Activated T-cell treated with anti-CD3 and anti-CD28 coated beads, Interleukin-2, amount 50 U/mL, for 48 hours (primary cell): ENCODE measurements around the gene BNIP3.
"Not testable (repeated sequence)": the region's sequence is repeated elsewhere in the genome, so short reads cannot be mapped to it uniquely, and the experiment has no call there.

Experiments used
- DNase-seq, 2 experiments: peaks; one replicate each; pipeline ENCODE4 v3.0.0-alpha.2; 2020

BNIP3 gene

DNA sequence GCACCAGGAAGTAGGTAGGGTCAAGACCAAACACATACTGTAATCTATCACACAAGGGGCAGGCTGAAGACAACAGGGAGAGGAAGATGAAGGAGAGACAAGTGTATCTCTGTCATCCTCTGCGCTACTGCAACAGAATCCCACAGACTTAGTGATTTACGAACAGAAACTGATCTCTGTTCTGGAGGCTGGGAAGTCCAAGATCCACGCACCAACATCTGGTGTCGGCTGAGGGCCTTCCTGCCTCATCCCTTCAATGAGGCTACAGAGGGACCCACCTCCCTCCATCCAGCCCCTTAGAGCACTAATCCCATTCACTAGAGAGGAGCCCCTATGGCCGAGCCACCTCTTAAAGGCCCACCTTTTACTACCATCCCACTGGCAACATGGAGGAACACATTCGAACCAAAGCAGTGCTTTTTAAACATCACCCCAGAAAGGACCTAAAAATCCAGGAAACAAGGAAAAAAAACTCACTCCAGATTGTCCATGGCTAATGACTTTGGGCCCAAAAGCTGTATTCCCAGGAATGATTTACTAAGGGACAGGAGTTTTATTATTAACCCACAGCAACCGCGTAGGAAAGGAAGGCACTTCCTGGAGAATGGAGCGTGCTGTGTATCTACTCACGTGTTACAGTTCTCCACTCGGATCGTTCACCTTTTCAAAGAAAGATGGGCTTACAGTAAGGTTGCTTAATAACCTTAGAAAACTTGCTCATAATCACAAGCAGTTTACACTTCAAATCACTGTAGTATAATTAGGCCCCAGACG, 4.2 kb downstream of the BNIP3 start:
- DNase-seq, result no peak

DNA sequence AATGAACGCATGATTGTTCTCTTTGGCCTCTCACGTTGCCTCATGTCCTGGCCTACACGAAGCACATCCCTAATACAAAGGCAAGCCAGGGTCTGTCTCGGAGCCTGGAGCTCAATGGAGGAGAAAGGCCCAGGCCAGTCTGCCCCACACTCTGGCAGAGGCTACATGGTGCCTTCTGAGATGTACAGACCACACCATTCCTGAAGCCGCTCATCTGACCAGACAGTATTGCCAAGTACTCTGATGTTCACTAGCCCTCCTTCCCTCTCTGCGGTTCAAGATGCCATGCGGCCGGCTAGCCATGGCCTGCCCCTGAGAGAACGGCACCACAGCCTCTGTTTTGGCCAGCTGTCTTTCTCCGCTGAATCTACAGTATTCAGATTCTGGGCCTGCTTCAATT, 5.9 kb downstream of the BNIP3 start:
- DNase-seq, result no peak

DNA sequence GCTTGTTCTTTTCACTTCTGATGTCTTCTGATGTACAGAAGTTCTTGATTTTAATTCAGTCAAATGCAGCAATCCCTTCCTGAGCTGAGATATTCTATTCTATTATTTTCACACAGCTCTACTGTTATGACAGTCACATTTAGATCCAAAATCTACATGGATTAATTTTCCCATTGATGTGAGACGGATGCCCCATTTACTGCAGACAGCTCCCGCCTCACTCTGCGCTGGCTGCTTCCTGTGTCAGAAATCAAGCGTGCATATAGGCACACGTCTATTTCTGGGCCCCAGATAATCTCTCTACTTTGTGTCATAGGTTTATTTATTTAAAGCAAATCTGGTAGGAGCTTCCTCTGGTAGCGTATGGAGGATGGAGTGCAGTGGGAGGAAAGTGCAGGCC, 6.7 kb downstream of the BNIP3 start:
- DNase-seq, result no peak

DNA sequence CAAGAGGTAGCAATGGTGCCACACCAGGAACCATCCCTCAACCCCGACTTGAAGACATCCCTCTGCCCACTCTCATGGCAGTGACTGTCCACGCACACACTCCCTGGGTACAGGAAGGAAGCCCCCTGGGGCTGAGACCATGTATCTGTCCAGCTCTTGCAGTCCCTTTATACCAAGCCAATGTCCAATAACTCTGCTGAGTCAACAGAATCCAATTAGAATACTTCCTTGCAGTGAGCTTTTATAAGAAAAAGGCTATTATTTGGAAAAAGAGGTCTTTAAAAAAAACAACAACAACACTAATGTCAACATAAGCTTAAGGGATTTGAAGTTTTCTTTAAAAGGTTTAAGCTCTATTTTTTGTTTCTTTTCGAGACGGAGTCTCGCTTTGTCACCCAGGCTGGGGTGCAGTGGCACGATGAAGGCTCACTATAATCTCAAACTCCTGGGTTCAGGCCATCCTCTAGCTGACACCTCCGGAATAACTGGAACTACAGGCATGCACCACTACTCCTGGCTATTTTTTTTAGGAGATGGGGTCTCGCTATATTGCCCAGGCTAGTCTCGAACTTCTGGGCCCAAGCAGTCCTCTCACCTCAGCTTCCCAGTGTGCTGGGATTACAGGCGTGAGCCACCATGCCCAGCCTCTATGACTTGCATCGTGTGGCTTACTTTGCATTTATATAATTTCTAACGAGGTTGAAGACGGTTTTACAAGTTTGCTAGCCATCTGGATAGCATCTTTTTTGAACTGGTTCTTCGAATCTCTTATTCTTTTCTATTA, 7.5 kb downstream of the BNIP3 start:
- DNase-seq, result no peak

DNA sequence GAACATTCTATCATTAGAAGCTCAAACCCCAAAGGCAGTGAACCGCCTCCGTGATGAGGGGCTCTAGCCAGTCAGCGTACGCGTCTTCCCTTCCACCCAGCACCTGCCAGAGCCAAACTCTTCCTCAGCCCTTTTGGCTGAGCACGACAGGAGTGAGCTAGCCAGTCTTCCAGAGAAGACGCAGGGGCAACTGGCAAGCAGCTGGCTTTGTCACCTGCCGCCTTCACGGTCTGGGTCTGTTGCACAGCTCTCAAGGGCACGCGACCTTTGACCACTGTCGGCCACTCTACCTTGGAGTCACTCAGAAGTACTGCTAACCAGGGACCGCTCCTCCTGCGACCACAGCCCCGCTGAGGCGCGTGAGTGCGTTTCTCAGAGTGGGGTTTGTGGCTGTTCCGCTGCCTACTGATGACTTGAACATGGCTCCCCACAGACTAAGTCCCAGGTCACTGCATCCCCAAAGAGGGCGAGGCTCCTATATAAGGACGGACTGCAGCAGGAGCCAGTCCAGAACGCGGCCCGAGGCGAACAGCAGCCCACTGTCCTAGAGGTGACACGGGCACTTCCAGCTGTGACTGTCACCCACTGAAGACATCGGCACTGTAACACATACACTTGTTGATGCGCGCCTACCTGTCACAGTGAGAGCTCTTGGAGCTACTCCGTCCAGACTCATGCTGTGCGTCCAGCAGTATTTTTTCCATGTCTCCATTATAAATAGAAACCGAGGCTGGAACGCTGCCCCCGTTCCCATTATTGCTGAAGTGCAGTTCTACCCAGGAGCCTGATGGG, 8.4 kb downstream of the BNIP3 start:
- peak in 1 of 2 experiments; percentile 37 for DNase-seq

DNA sequence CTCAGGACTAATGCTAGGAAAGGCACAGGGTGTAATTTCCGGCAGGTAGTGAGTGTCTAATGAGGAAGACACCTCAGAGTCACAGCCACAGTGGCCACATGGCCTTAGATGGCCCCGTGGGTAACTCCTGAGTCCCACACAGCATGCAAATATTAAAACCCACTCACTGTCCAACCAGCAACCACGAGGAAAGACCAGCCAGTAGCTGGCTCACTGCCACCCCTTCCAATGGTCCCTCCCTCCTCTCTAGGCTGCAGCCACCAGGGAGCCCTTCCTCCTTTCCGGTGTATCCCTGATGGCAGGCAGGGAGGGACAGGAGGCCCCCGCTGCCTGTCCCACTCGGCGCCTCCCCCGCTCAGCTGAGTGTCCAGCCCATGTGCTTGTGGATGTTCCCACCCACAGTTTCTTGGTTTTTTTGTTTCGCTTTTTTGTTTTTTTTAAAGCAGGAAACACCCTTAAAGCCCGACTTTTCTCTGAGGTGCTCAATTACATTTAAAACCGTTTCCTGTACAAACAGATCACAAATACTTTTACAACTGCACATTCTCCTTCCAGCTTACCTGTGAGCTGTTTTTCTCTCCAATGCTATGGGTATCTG, 9.2 kb downstream of the BNIP3 start:
- DNase-seq, result peak in 1 of 2 experiments; percentile 49

DNA sequence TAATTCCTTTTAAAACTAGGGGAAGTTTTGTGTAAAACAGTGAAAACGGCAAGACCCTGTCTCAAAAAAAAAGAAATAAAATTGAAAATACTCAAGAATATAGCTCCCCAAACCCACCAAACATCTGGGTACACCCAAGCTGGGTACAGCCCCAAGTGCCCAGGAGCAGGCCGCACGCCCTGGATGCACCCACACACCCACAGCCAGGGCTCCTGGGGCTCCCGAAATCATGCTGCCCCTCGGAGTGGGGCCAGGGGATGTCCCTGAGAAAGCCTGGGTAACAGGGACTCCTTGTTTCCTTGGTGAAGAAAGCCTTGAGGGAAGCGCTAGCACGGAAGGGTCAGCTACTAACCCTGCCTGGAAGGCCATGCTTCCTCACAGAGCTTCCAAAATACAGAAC, 10.1 kb downstream of the BNIP3 start:
- no peak for DNase-seq

DNA sequence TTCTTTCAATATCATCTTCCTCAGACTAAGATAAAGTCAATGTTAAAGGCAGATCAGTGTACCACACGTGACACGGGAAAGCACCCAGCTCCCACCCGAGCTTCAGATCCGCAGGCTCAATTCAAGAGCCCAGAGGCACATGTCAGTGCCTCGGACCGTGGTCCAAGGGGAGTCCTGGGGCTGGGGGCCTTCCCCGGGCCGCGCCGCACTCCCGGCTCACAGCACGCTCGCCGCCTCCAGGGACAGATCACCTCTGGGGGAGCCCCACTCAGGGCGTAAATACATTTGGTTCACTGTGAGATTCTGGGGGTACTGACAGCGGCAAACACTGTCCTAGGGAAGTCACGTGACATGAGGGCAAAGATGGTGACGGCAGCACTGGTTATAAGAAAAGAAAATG, 10.8 kb downstream of the BNIP3 start:
- no peak for DNase-seq

DNA sequence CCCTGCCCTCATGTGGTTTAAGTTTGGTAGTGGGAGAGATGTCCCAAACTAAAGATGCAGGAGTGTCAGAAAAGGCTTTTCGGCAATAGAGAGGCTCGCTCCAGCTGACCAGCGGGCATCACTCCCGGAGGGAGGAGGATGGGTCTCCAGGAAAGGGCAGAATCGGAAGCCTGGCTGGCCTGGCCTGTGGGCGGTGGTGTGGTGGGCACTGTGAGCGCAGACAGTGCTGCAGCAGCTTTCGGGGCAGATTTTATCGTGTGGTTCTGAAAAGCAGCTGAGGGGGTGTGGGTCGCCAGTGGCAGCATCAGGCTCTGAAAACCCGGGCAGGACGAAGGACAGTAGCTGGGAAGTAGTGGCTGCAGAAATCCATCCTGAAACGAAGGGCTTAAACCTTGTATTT, 12.8 kb downstream of the BNIP3 start:
- no peak for DNase-seq

DNA sequence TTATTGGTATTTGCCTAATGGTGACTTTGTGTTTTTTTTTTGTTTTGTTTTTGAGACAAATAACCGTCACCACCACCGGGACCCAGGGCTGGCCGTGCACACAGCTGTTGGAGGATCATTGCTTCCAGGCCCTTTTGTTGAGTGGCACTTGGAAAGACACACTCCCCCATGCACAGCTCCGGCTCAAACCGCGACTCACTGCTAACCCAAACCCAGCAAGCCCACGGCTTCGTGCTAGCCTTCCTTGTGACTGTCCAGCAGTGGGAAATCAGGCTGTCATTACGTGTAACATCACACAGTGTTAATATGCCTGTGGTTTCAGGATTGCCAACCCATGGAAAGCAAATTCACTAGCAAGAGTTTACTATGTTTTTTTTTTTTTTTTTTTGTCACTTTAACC, 17.4 kb downstream of the BNIP3 start:
- no peak for DNase-seq

DNA sequence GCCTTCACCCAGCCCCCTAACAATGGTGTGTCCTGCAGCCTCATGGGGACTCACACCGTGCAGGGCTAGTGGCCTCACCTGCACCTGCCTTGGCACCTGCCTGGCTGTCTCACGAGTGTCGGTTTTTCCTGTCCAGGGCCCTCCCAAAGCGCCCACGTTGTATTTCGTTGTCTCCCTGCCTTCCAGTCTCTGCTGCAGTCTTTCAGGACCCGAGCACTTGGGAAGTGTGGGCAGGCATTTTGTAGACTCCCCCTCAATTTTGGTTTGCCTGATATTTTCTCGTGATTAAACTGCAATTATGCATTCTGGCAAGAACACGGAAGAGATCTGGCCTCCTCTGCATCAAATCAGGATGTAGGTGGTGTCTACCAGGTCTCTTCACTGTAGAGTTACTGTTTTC, 17.9 kb downstream of the BNIP3 start:
- DNase-seq, result no peak

DNA sequence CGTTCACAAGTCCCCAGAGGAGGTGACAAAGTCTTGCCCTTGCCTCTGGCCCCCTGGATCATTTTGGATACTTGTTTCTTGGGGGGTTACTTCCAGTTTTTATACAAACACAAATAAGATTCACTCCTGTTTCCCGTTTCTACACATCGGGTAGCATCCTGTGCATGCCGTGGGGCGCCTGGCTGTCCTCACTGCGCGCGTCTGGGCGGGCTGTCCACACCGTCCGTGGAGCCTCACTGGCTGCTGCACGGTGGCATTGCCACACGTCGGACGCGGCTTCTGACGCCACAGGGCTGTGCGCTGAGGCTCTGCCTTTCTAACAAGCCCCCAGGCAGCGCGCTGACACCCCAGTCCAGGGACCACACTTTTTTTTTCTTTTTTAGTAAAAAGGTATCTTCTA, 18.4 kb downstream of the BNIP3 start:
- DNase-seq, result no peak

DNA sequence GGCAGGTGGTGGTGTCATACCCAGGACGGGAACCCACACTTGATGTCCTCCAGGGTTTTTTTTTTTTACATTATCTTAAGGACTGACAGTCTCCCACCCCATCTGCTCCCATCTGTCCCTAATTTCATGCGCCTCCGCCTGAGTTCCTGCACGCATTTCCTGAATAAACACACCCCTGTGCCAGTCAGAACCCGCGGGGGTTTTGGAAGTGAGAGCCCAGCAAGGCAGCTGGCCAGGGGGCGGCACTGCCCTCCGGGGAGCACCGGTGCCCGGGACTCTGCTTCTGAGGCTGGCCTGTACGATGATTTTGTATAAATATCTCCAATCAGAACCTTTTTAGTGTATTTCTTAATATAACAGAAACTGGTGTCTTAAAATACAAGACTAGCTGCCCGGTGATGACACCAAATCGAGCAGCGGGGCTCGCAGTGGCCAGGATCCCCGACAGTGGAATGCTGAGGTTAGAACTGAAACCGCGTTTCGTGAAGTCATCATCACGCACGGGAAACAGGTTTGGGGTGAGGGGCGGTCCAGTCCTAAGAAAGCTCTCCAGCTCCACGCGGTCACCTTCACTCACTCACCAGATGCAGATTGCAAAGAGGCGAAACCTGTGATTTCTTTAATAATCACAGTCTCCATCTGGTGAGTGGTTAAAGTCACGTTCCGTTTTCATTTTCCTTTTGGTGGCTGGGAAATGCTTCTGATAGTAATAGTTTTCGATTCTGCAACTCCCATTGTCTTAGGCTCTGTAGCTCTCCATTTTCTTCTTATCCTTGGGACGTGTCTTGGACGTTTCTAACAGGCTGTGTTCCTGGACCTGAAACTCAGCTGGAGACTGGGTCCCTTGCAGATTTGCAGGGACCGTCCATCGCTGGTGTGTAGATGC, 19.7 kb downstream of the BNIP3 start:
- no peak for DNase-seq

DNA sequence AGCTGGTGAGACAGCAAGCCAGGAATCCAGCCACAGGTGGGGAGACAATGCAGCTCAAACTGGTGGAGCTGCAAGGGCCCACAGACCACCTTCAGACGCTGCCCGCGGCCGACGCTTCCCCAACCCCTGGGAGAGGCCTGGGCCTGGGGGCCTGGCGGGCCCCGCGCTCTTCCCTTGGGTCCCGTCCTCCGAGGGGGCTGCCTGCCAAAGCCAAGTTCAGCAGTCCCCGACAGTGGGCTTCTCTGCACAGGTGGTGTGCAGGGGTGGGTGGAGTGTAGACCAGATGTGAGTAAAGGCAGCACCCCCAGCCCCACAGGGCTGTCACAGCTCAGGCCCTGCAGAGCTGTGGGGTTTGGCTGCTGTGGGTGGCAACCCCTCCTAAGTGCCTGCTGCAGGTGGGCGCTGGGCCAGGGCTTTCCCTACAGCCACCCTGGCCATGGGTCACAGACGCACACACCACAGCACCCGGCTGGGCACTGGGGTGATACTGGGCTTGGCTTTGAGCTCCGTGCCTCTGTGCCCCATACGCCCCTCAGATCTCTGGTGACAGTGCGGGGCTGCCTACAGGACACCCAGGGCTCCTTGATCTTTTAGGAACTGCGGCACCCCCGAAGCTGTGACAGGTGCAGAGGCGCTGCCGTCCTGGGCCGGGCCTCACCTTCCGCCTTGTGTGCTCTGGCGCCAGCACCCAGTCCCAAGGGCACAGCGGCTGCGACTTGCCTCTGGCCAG, 20.5 kb downstream of the BNIP3 start:
- no peak for DNase-seq

DNA sequence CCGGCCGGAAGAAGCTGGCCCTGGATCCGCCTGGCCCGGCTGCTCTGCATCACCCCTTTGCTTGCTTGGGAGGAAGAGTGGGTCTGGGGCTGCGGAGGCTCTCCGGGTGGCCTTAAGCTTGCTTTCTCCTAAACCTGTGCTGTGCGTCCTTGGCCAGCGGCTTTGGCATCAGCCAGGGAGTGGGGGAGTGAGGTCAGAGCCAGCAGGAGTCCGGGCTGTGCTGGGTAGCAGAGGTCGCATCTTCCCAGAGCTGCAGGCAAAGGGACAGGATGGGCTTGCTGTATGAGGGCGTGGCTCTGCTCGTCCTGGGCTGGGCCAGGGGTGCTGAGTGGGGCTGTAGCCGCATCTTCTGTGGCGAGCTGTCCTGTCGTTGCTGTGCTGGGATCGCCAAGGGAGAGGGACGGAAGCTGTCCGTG, 21.1 kb downstream of the BNIP3 start:
- DNase-seq, result no peak

DNA sequence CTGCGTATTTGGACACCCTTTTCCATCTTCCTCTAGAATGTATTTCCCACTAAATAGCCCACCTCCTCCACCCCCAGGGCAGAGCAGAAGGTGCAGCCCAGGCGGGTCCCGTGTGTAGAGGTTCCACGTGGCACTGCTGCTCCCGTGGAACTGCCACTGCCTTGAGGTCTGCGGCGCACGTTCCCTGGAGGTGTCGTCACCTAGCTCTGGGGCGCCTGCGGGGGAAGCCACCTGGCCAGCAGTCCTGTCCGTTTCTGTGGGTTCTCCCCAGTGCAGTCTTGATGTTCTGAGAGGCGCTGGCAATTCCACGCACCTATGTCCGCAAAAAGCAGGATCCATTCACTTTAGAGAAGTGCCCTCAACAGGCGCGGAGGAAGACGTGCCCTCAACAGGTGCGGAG, 21.9 kb downstream of the BNIP3 start:
- no peak for DNase-seq

DNA sequence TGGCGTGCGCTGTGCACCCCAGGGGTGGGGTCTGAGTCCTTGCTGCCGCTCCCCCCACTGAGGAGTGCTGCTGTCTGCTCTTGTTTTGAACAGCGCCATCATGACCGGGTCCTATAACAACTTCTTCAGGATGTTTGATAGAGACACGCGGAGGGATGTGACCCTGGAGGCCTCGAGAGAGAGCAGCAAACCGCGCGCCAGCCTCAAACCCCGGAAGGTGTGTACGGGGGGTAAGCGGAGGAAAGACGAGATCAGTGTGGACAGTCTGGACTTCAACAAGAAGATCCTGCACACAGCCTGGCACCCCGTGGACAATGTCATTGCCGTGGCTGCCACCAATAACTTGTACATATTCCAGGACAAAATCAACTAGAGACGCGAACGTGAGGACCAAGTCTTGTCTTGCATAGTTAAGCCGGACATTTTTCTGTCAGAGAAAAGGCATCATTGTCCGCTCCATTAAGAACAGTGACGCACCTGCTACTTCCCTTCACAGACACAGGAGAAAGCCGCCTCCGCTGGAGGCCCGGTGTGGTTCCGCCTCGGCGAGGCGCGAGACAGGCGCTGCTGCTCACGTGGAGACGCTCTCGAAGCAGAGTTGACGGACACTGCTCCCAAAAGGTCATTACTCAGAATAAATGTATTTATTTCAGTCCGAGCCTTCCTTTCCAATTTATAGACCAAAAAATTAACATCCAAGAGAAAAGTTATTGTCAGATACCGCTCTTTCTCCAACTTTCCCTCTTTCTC, 26.0 kb downstream of the BNIP3 start:
- no peak for DNase-seq

DNA sequence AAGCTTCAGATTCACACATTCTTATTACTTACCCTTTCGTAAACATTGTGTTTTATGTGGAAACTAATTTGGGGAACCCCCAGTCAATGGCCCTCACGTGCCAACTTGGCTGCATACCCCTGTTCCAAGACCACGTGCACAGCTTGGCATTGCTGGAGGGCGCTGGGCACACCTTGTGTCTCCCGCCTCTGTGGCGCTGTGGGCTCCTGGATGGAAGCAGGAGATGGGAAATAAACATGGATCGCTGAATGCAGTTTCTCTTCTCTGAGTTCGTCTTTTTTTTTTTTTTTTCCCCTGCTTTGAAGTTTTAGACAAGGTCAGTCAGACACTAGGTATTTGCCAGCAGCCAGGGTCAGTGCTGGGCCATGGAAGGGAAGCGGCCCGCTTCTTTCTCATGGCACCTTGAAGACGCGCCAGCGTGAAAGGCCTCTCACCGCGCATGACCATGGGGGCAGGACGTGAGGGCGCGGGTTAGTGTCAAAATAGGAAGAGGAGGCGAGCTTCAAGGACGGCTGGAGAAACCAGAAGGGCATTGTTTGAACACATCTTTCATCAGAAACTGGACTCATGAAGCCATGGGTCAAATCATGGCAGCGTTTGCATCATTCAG, 27.3 kb downstream of the BNIP3 start:
- DNase-seq, result no peak

DNA sequence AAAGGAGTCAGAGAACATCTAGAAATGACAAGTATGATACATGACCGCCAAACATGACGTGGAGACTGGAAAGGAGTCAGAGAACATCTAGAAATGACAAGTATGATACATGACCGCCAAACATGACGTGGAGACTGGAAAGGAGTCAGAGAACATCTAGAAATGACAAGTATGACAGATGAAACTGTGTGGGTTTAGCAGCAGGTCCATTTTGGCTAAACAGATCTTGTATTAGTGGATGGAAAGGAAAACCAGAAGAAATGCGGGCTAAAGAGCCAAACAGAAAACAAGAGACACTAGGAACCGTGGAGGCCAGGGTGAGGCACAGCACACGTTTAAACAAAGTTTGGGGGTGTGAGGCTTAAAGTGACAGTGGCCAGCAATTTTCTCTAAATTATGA, 31.8 kb downstream of the BNIP3 start:
- not testable (repeated sequence) for DNase-seq
